SK-N-SH (cell line): ENCODE data around the gene CMTM1. TPM values are rescaled to one million over a fixed set of nuclear protein-coding genes. Genes with fewer than 3 reads are reported as not detected.

ENCODE experiments used
- CTCF ChIA-PET: fragments of 300-600, 350-600 bp; formaldehyde crosslinking; extraction: SDS; loops from one replicate; lab custom pipeline; 2021; lab: Yijun Ruan, JAX
- POLR2A ChIA-PET: fragments of 350-600 bp; sonication (Branson Sonifier 250); formaldehyde crosslinking; extraction: SDS; loops from one replicate; lab custom pipeline; 2020; ENCODE audit warnings: antibody characterized with exemption, inconsistent platforms; lab: Yijun Ruan, JAX
- DNase-seq: peaks from one replicate; pipeline ENCODE4 v3.0.0; 2012
- H2AFZ ChIP-seq: fragments of 200-600 bp; sonication (generic); 2 replicates; pipeline ENCODE4 v1.8.1; 2016; ENCODE audit warnings: antibody characterized with exemption, mild to moderate bottlenecking, low read depth
- H3F3A ChIP-seq: fragments of 200-600 bp; sonication (generic); replicated peaks from 2 replicates; pipeline ENCODE3; 2016; ENCODE audit warnings: antibody characterized with exemption, mild to moderate bottlenecking; ENCODE audit not compliant: insufficient read depth
- H3K27ac ChIP-seq, 2 experiments: fragments of 200-500 bp in 1 of 2; fragments of 200-600 bp in 1 of 2; sonication (Bioruptor generic) in 1 of 2; sonication (generic), shearing (Covaris generic) in 1 of 2; 2 replicates each; pipeline versions ENCODE4 v1.5.1 to v1.6.1; 2014 to 2016; ENCODE audit warnings: low read depth in 2 of 2, inconsistent platforms in 1 of 2, low read length in 1 of 2, mild to moderate bottlenecking in 1 of 2, mixed read lengths in 1 of 2
- H3K27me3 ChIP-seq: fragments of 200-600 bp; sonication (generic), shearing (Covaris generic); 2 replicates; pipeline ENCODE4 v1.6.1; 2016; ENCODE audit warnings: mixed run types; ENCODE audit not compliant: insufficient read depth
- H3K36me3 ChIP-seq, 2 experiments: fragments of 200-500 bp in 1 of 2; fragments of 200-600 bp in 1 of 2; sonication (Bioruptor generic) in 1 of 2; sonication (generic) in 1 of 2; replicated peaks in 1 of 2; 2 replicates each; pipeline versions ENCODE3 to v1.5.1; 2014 to 2016; ENCODE audit warnings: low read length in 1 of 2, mild to moderate bottlenecking in 1 of 2; ENCODE audit not compliant: insufficient read depth in 2 of 2, control insufficient read depth in 1 of 2
- H3K4me1 ChIP-seq, 2 experiments: fragments of 200-500 bp in 1 of 2; fragments of 200-600 bp in 1 of 2; sonication (Bioruptor generic) in 1 of 2; sonication (generic), shearing (Covaris generic) in 1 of 2; 2 replicates each; pipeline versions ENCODE4 v1.5.1 to v1.6.1; 2014 to 2016; ENCODE audit warnings: low read depth in 1 of 2, low read length in 1 of 2, mixed run types in 1 of 2; ENCODE audit not compliant: insufficient read depth in 2 of 2, control insufficient read depth in 1 of 2
- H3K4me2 ChIP-seq: fragments of 200-600 bp; sonication (generic), shearing (Covaris generic); 2 replicates; pipeline ENCODE4 v1.6.1; 2017; ENCODE audit warnings: mixed run types
- H3K4me3 ChIP-seq, 2 experiments: fragments of 200-500 bp in 1 of 2; fragments of 200-600 bp in 1 of 2; sonication (Bioruptor generic) in 1 of 2; sonication (generic), shearing (Covaris generic) in 1 of 2; 2 replicates each; pipeline versions ENCODE4 v1.5.1 to v1.8.1; 2014 to 2016; ENCODE audit warnings: low read depth in 2 of 2, inconsistent platforms in 1 of 2, low read length in 1 of 2, mild to moderate bottlenecking in 1 of 2, mixed read lengths in 1 of 2, moderate library complexity in 1 of 2
- H3K79me2 ChIP-seq: fragments of 200-600 bp; sonication (generic); 2 replicates; pipeline ENCODE4 v1.8.1; 2017; ENCODE audit warnings: mild to moderate bottlenecking; ENCODE audit not compliant: insufficient read depth
- H3K9ac ChIP-seq: fragments of 200-600 bp; sonication (generic); 2 replicates; pipeline ENCODE4 v1.6.1; 2017; ENCODE audit warnings: mixed run types
- H3K9me2 ChIP-seq: fragments of 200-600 bp; sonication (generic); 2 replicates; pipeline ENCODE4 v1.6.1; 2017; ENCODE audit warnings: mixed run types
- H3K9me3 ChIP-seq: fragments of 200-600 bp; sonication (generic); 2 replicates; pipeline ENCODE4 v1.6.1; 2017; ENCODE audit warnings: mixed run types, mild to moderate bottlenecking, moderate library complexity
- H4K20me1 ChIP-seq: fragments of 200-600 bp; sonication (generic); 2 replicates; pipeline ENCODE4 v1.6.1; 2017; ENCODE audit warnings: mild to moderate bottlenecking, mixed run types; ENCODE audit not compliant: insufficient read depth
- ELF1 ChIP-seq: IDR thresholded peaks from 2 replicates; pipeline ENCODE4 v1.4.0; 2012
- EZH2phosphoT487 ChIP-seq: fragments of 200-600 bp; sonication (generic); IDR thresholded peaks from 2 replicates; pipeline ENCODE4 v1.6.1; 2017; ENCODE audit warnings: low read depth, mixed run types, mild to moderate bottlenecking, antibody characterized with exemption, moderate library complexity, borderline replicate concordance
- GATA2 ChIP-seq: sonication (generic); formaldehyde crosslinking; IDR thresholded peaks from 2 replicates; pipeline ENCODE4 v1.5.0; 2020; ENCODE audit warnings: mild to moderate bottlenecking, missing genetic modification reagents
- IRF3 ChIP-seq: fragments of 150-350 bp; IDR thresholded peaks from 2 replicates; pipeline ENCODE4 v1.6.1; 2016; ENCODE audit warnings: mild to moderate bottlenecking, low read depth, low read length
- JUND ChIP-seq: IDR thresholded peaks from 2 replicates; pipeline ENCODE4 v1.4.0; 2012
- PBX3 ChIP-seq: IDR thresholded peaks from 2 replicates; pipeline ENCODE4; 2012
- SIN3A ChIP-seq: IDR thresholded peaks from 2 replicates; pipeline ENCODE4 v1.6.1; 2012; ENCODE audit warnings: low read depth, mild to moderate bottlenecking, low read length, moderate library complexity, borderline replicate concordance
- USF2 ChIP-seq: fragments of 150-350 bp; IDR thresholded peaks from 2 replicates; pipeline ENCODE4 v1.6.1; 2017; ENCODE audit warnings: antibody characterized with exemption, low read length, low read depth, borderline replicate concordance
- WGBS: methylation state at CpG from one replicate; pipeline ENCODE4 v1.1.6; 2017; ENCODE audit warnings: low lambda C conversion rate; 5-methylcytosine and 5-hydroxymethylcytosine counted together
- polyA plus RNA-seq, 3 experiments: library from polyadenylated mRNA; depleted of rRNA; stranded (reverse); fragments of >200 nt; gene quantifications; 2 replicates each; pipeline ENCODE4 v1.2.3, GENCODE V29; 2012

Gene CMTM1
- polyA plus RNA-seq, 1 of the 3 experiments (the other 2 are of a cell fraction) = 3.7 TPM

- Histone ChIP-seq H3K4me2 (no peak overlapping the region), H4K20me1 (no peaks in the 10 kb centered on the region), H3K27me3 (no peaks in the 10 kb centered on the region), H3K36me3 (peaks cover 3 to 44% of the 10 kb centered on the region in 2 experiments), H3K27ac (peak overlapping the region; percentile 39 to 84; a peak in 2 of 4 replicates), H3K4me1 (peaks cover 18 to 41% of the 10 kb centered on the region in 2 experiments), H3F3A (peaks cover 30% of the 10 kb centered on the region), H3K9me2 (no peaks in the 10 kb centered on the region), H3K4me3 (no peak overlapping the region), H3K9ac (no peak overlapping the region), H3K9me3 (no peaks in the 10 kb centered on the region), H3K79me2 (no peaks in the 10 kb centered on the region), H2AFZ (no peak overlapping the region)
- DNase-seq = no peak
- no peak for TF ChIP-seq SIN3A
- TF ChIP-seq IRF3 = no peak
- ChIA-PET POLR2A (no interaction called here), CTCF (interaction anchor here (5.1 kb wide), 1 partner anchor 8 kb away, joined by 44 read pairs; no protein-coding TSS in a partner anchor)
- 88% methylated on average over 9 of the region's 9 CpGs for WGBS
Measured at GRCh38 chr16:66616592-66616991, 50.4 kb downstream of the CMTM1 start.

- Histone ChIP-seq H4K20me1 (no peaks in the 10 kb centered on the region), H3K27ac (peak overlapping the region; percentile 60 to 84; a peak in 2 of 4 replicates), H3K79me2 (no peaks in the 10 kb centered on the region), H3K4me3 (no peak overlapping the region), H3F3A (peaks cover 30% of the 10 kb centered on the region), H3K36me3 (peaks cover 3 to 40% of the 10 kb centered on the region in 2 experiments), H3K9ac (no peak overlapping the region), H3K4me1 (peaks cover 18 to 41% of the 10 kb centered on the region in 2 experiments), H3K4me2 (no peak overlapping the region), H3K27me3 (no peaks in the 10 kb centered on the region), H3K9me2 (no peaks in the 10 kb centered on the region), H2AFZ (no peak overlapping the region), H3K9me3 (no peaks in the 10 kb centered on the region)
- no peak for DNase-seq
- POLR2A ChIA-PET = no interaction called here
- WGBS = 81% methylated on average over 2 of the region's 2 CpGs
- TF ChIP-seq JUND = no peak
- no peak for TF ChIP-seq PBX3
- TF ChIP-seq GATA2 = no peak
- CTCF ChIA-PET = interaction anchor here (0.8 to 5.1 kb wide), 5 partner anchors 9 to 256 kb away, joined by 3 to 44 read pairs (median 7); no protein-coding TSS in a partner anchor
Measured at GRCh38 chr16:66617010-66617434, 50.8 kb downstream of the CMTM1 start.

- DNase-seq = no peak
- Histone ChIP-seq H3K4me1 (peaks cover 18 to 41% of the 10 kb centered on the region in 2 experiments), H3K36me3 (peaks cover 3 to 33% of the 10 kb centered on the region in 2 experiments), H3K27ac (peak overlapping the region; percentile 60 to 84; a peak in 3 of 4 replicates), H3K9ac (no peak overlapping the region), H3K9me3 (no peaks in the 10 kb centered on the region), H3K27me3 (no peaks in the 10 kb centered on the region), H3F3A (peaks cover 30% of the 10 kb centered on the region), H3K9me2 (no peaks in the 10 kb centered on the region), H3K4me3 (no peak overlapping the region), H4K20me1 (no peaks in the 10 kb centered on the region), H2AFZ (no peak overlapping the region), H3K79me2 (no peaks in the 10 kb centered on the region), H3K4me2 (peak overlapping the region; percentile 54; the same call in 1 of the 2 replicates)
- no peak for TF ChIP-seq EZH2phosphoT487
- no peak for TF ChIP-seq USF2
- TF ChIP-seq ELF1 = no peak
- POLR2A ChIA-PET = no interaction called here
- CTCF ChIA-PET = interaction anchor here (0.8 to 5.1 kb wide), 5 partner anchors 8 to 255 kb away, joined by 3 to 44 read pairs (median 7); no protein-coding TSS in a partner anchor
- WGBS = 73% methylated on average over 6 of the region's 7 CpGs
Measured at GRCh38 chr16:66617728-66618127, 51.5 kb downstream of the CMTM1 start.
